Stimulated activated CD4-positive, alpha-beta T cell treated with anti-CD3 and anti-CD28 coated beads, TNF-alpha, amount 100 ng/mL, for 48 hours (primary cell): ENCODE data around the gene SCO2.

Experiments
- DNase-seq, 3 donors: peaks; one replicate each; pipeline ENCODE4 v3.0.0-alpha.2; 2020; ENCODE audit warnings: low read depth in 3 of 3

The SCO2 gene

GRCh38 chr22:50532824-50533796, 7.7 kb upstream of the SCO2 start:
- DNase-seq: no peak

DNA sequence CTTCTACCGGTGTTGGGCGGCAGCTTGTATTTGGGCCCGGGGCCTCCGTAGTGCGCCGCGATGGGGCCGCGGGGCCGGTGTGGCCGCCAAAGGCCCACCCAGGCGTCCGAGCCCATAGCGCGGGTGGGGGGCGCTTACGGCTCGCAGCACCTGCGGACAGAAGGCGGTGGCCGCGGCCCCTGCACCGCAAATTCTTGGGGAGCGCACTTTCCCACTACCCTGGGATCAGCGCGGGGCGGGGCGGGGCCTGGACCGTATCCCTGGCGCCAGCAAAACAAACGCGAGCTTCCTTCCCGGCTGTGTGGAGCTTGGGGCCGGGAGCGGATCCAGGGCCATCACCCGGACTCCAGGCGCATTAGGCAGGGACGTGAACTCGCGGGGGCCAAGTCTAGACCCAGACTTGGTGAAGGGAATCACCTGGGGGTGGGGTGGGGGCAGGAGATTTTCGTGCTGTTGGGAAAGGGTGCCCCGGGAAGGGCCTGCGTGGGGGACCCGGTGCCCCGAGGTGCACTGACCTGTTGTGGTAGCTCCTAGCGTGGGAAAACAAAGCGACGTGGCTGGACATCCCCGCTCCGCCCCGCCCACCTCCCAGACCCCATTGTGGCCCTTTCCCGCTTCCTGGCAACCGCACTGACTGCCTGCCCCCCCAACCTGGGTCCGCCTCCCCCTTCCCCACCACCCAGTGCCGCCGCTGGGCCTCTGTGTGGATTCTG, 6.7 kb upstream of the SCO2 start:
- DNase-seq: no peak

- peak in 2 of 3 donors; percentile 56 to 67 for DNase-seq
Measured at GRCh38 chr22:50531546-50531961, 6.2 kb upstream of the SCO2 start.

DNA sequence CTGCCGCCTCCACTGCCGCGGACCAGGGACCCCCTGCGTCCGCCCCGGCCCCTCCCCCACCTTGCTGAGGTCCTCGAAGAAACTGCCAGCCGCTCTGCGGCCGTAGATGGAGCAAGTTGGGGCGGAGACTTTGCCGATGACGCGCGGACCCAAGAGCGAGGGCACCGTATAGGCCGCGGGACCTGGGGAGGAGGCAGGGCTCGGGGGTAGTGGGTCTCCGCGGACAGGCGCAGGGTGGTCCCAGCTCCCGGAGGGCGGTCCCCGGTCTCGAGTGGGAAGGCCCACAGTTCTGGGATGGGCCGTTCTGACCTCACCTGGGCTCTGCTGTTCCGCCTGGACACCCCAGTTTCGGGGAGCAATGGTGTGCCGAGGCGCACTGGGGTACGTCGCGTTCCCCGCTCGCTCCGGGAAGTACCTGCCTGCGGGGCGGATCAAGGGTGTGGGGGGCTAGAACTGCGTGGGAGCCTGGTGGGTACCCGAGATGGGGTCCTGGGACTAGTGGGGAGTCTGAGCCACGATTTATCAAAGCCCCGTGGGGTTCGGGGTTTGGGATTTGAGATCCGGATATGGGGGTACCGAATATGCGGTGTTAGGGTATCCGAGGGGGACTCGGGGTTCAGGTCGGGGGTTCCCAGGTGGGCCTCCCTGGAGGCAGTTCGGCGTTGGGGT, 5.6 kb upstream of the SCO2 start:
- peak; percentile 66 to 83 (median 71) for DNase-seq

GRCh38 chr22:50530580-50530876, 5.1 kb upstream of the SCO2 start:
- DNase-seq: no peak

DNA sequence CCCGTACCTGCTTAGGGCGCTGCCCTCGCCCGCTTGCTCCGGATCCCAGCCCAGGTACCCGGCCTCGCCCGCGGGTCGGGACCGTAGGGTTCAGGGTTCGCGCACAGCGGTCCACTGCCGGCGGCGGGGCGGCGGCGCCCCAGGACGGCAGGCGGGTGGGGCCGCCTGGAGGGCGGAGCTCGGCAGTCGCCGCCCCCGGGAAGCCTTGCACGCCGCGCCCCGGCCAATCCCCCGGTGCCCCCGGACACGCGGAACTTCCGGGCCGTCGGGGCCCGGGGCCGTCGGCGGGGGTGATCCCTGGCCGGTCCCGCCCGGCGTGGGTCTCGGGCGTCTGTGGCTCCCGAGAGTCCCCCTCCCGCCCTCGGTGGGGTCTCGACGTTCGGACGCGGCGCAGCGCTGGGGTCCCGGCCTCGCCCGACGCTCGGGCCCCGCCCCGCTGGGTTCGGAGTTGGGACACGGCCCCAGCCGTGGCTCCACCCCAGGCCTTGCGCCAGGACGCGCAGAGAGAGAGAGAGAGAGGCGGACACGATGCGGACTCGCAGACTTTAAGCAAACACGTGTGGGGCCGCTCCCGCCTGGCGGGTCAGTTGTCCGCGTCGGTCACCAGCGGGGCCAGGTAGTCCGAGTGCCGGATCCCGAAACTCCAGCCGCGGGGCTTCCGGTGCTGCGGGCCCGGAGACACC, 4.6 kb upstream of the SCO2 start, which contains the start of gene TYMP:
TYMP (minus strand) TSS at position 116 of the 683 bp plus-strand sequence. CDS start 303 bp downstream, outside the sequence.
- peak in 1 of 3 donors; percentile 47 for DNase-seq

DNA sequence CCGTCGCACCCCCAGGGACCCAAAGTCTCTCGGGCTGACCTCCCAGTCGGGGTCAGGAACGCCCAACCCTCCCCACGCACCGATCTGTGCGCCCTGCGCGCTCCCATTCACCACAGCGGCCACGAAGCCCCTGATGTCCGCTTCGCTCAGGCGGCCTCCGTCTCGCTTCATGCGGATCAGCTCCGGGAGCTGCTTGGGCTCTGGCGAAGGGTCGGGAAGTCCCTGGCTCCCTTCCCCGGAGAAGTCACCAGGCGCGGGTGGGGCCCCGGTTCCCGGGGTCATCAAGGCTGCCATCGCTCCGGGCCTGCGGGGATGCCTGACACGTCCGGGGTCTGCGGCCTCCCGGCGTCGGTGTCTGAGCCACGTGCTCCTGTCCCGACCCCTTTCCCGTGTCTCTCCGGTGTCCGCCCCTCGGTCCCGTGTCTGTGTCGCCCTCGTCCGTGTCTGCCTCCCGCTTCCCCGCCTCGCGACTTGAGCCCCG, 4.1 kb upstream of the SCO2 start:
- DNase-seq: no peak

GRCh38 chr22:50528682-50529415, 3.5 kb upstream of the SCO2 start:
- DNase-seq: no peak

DNA sequence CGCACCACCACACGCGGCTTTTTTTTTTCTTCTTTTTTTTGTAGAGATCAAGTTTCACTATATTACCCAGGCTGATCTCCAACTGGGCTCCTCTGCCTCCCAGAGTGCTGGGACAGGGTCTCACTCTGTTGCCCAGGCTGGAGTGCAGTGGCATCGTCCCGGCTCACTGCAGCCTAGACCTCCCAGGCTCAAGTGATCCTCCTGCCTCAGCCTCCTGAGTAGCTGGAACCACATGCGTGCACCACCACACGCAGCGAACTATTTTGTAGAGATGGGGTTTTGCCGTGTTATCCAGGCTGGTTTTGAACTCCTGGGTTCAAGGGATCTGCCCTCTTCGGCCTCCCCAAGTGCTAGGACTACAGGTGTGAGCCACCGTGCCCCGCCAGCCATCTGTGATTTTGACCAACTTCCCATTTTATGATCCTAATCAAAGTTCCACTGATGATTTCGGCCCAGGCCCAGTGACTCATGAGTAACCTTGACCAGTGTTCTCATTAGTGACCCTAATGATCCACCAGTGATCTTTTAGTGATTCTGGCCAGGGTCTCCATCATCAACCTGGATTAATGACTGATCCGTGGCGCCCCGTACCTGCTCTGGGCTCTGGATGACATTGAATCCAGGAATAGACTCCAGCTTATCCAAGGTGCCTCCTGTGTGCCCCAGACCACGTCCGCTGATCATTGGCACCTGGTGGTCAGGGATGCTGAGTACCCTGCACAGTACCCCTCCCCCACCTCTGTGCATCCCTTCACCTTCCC, 2.7 kb upstream of the SCO2 start:
- no peak for DNase-seq

- DNase-seq: no peak
Measured at GRCh38 chr22:50526834-50527801, 1.7 kb upstream of the SCO2 start.

DNA sequence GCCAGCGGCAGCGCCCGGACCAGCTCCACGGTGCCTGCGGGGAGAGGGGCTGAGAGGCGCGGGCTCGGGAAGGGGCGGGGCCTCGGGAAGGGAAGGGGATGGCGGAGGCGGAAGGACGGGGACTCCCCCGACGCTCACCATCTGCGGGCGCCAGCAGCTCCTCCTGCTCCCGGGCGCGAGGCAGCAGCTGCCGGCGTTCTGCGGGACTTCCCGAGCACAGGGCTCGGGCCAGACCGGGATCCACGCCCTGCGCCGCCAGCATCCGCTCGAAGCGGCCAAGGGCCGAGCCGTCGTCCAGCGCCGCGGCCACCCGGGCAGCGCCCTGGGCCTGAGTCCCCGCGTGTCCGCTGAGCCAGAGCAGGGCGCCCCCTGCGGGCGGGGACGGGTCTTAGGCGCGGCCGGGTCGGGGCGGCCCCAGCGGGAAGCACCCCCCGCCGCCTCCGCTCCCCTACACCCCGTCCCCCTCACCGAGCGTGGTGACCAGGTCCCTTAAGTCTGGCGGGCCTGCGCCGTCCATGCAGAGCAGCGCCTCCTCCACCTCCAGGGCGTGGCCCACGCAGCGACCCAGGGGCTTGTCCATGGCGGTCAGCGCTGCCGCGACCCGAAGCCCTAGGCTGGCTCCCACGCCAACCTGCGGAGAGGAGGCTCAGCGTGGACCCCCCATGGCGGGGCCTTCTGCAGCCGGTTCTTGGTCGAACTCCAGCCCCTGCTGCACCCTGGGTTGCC, 873 bp upstream of the SCO2 start:
- peak; percentile 75 to 87 (median 85) for DNase-seq

DNA sequence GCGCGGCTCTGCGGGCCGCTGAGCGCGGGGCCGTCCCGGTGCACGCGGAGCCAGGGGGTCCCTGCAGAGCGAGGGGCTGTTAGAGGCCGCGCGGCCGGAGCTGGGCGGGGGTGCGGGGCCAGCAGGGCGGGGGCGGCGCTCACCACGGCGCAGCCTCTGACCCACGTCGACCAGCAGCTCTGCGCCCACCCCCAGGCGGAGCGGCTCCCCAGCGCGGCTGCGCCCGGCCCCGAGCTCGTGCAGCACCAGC, 385 bp upstream of the SCO2 start:
- no peak for DNase-seq

GRCh38 chr22:50524676-50525103, 708 bp downstream of the SCO2 start:
- DNase-seq: no peak

- no peak for DNase-seq
Measured at GRCh38 chr22:50523806-50524675, 1.4 kb downstream of the SCO2 start.

- no peak for DNase-seq
Measured at GRCh38 chr22:50523458-50523805, 2.0 kb downstream of the SCO2 start.

DNA sequence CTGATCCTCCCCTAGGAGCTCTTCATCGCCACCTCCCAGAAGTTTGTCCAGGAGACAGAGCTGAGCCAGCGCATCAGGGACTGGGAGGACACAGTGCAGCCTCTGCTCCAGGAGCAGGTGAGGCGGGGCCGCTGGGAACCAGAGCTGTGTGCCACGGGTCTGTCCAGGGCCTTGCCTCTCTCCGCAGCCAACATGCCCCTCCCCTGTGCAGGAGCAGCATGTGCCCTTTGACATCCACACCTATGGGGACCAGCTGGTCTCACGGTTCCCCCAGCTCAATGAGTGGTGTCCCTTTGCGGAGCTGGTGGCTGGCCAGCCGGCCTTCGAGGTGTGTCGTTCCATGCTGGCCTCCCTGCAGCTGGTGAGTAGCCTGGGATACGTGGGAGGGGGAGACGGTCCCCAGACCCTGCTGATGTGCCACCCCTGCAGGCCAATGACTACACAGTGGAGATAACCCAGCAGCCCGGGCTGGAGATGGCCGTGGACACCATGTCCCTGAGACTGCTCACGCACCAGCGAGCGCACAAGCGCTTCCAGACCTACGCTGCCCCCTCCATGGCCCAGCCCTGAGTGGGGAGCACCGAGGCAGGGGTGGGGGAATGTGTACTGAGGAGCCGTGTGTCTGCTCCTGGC, 2.5 kb downstream of the SCO2 start:
- DNase-seq: no peak

GRCh38 chr22:50522208-50522805, 3.1 kb downstream of the SCO2 start:
- DNase-seq: no peak
